Prostate gland (tissue), 2 donors: ENCODE measurements around the gene HNRNPL. TPM values are rescaled to one million over a fixed set of nuclear protein-coding genes. Genes with fewer than 3 reads are reported as not detected.

Experiments used
- DNase-seq: peaks from one replicate; pipeline ENCODE4 v3.0.0-alpha.2; 2019; ENCODE audit warnings: low spot score
- H3K27ac ChIP-seq, 2 donors: fragments of 200-600 bp; sonication (generic); 2 replicates each; pipeline ENCODE4 v1.5.1; 2017 to 2019
- H3K27me3 ChIP-seq: fragments of 200-600 bp; sonication (generic); replicated peaks from 2 replicates; pipeline ENCODE4 v1.5.1; 2019; ENCODE audit not compliant: insufficient read depth
- H3K36me3 ChIP-seq, 2 donors: fragments of 200-600 bp; sonication (generic); 1 replicate in 1 of 2; 2 replicates in 1 of 2; pipeline versions ENCODE4 v1.5.1 to v1.8.1; 2017 to 2019
- H3K4me1 ChIP-seq: fragments of 200-600 bp; sonication (generic); replicated peaks from 2 replicates; pipeline ENCODE4 v1.5.1; 2019
- H3K4me3 ChIP-seq, 2 donors: fragments of 200-600 bp; sonication (generic); 2 replicates each; pipeline ENCODE4 v1.5.1; 2017 to 2019
- H3K9me3 ChIP-seq: fragments of 200-600 bp; sonication (generic); 2 replicates; pipeline ENCODE4 v1.5.1; 2017
- CTCF ChIP-seq, 4 experiments: fragments of 200-600 bp in 2 of 4; fragments of 450-650 bp in 2 of 4; sonication (generic) in 2 of 4; IDR thresholded peaks; 1 replicate in 3 of 4; 2 replicates in 1 of 4; pipeline ENCODE4 v1.5.1; 2016 to 2019; ENCODE audit warnings: antibody characterized with exemption in 4 of 4, mild to moderate bottlenecking in 2 of 4, moderate library complexity in 2 of 4
- POLR2A ChIP-seq: fragments of 450-650 bp; IDR thresholded peaks from one replicate; pipeline ENCODE4 v1.6.1; 2016; ENCODE audit warnings: antibody characterized with exemption, mild to moderate bottlenecking
- POLR2AphosphoS5 ChIP-seq: sonication (generic); formaldehyde crosslinking; IDR thresholded peaks from one replicate; pipeline ENCODE4 v1.6.1; 2017; ENCODE audit warnings: antibody characterized with exemption
- WGBS: methylation state at CpG from one replicate; pipeline ENCODE4 v1.1.5; 2018; 5-methylcytosine and 5-hydroxymethylcytosine counted together
- intact Hi-C: fragments of 100-400 bp; cut with DNase I; formaldehyde crosslinking; loops from one replicate; pipeline ENCODE4 v1.14.2; 2022
- total RNA-seq, 2 donors: library from RNA; depleted of rRNA; stranded (reverse); fragments of >200 nt; gene quantifications; one replicate each; pipeline ENCODE4 v1.1.0, GENCODE V29; 2016

HNRNPL gene
- total RNA-seq, 2 donors from 2014 or later = 210 to 231 TPM

- no peak for TF ChIP-seq CTCF (IDR thresholded peaks at IDR 0.05)
- no peak for TF ChIP-seq POLR2AphosphoS5
- no peak for TF ChIP-seq POLR2A
- intact Hi-C loops = no loop called here
- Histone ChIP-seq H3K9me3 (no peaks in the 10 kb centered on the region), H3K27ac (no peak overlapping the region), H3K27me3 (no peaks in the 10 kb centered on the region), H3K36me3 (peaks cover 5 to 9% of the 10 kb centered on the region in 2 donors), H3K4me3 (no peak overlapping the region), H3K4me1 (no peaks in the 10 kb centered on the region)
- DNase-seq = no peak
- 73% methylated on average over 5 of the region's 5 CpGs for WGBS
These were observed 43.1 kb upstream of the HNRNPL start for GRCh38 chr19:38892841-38893240.

- TF ChIP-seq POLR2AphosphoS5 (no peak), POLR2A (no peak), CTCF (IDR thresholded peaks at IDR 0.05) (no peak)
- H3K36me3 ChIP-seq = peaks cover 5 to 9% of the 10 kb centered on the region in 2 donors
- 85% methylated on average over 6 of the region's 6 CpGs for WGBS
- no peak overlapping the region for H3K27ac ChIP-seq
- H3K9me3 ChIP-seq = no peaks in the 10 kb centered on the region
- H3K4me3 ChIP-seq = no peak overlapping the region
- no peaks in the 10 kb centered on the region for H3K27me3 ChIP-seq
- intact Hi-C loops = no loop called here
- no peaks in the 10 kb centered on the region for H3K4me1 ChIP-seq
- no peak for DNase-seq
These were observed 42.0 kb upstream of the HNRNPL start for GRCh38 chr19:38891771-38892170.

- TF ChIP-seq POLR2A (no peak), POLR2AphosphoS5 (no peak), CTCF (IDR thresholded peaks at IDR 0.05) (no peak)
- Histone ChIP-seq H3K36me3 (peaks cover 5 to 9% of the 10 kb centered on the region in 2 donors), H3K4me3 (no peak overlapping the region), H3K27ac (no peak overlapping the region), H3K27me3 (no peaks in the 10 kb centered on the region), H3K4me1 (no peaks in the 10 kb centered on the region), H3K9me3 (no peaks in the 10 kb centered on the region)
- intact Hi-C loops = no loop called here
- no peak for DNase-seq
These were observed 40.9 kb upstream of the HNRNPL start for GRCh38 chr19:38890686-38891085.

- WGBS = 92% methylated on average over 8 of the region's 8 CpGs
- intact Hi-C loops = loop anchor here (5.0 kb wide), 1 partner anchor 488 kb away; the partner anchor contains the start of gene FAM98C
- H3K36me3 ChIP-seq = peaks cover 5 to 9% of the 10 kb centered on the region in 2 donors
These were observed 40.0 kb upstream of the HNRNPL start for GRCh38 chr19:38889803-38890202.

More at GRCh38 chr19:38889803-38890202, 40.0 kb upstream of the HNRNPL start:
- Histone ChIP-seq H3K9me3 (no peaks in the 10 kb centered on the region), H3K27me3 (no peaks in the 10 kb centered on the region), H3K27ac (no peak overlapping the region), H3K4me3 (no peak overlapping the region), H3K4me1 (no peaks in the 10 kb centered on the region)
- no peak for DNase-seq
- no peak for TF ChIP-seq POLR2A
- no peak for TF ChIP-seq POLR2AphosphoS5
- no peak for TF ChIP-seq CTCF (IDR thresholded peaks at IDR 0.05)
